Forelimb muscle (tissue), 1 donor: ENCODE measurements around the gene HOOK2. TPM values are rescaled to one million over a fixed set of nuclear protein-coding genes. Genes with fewer than 3 reads are reported as not detected.

Experiments used
- DNase-seq: peaks from one replicate; pipeline ENCODE4 v3.0.0-alpha.2; 2013; ENCODE audit warnings: low read depth
- polyA plus RNA-seq: library from polyadenylated mRNA; unstranded; fragments of 120-200 nt; gene quantifications from one replicate; pipeline ENCODE4 v1.2.1, GENCODE V29; 2013; ENCODE audit not compliant: insufficient read length

The HOOK2 gene
- polyA plus RNA-seq, 1 donor, result 30.9 TPM

GRCh38 chr19:12793290-12794195 lies 18.2 kb upstream of the HOOK2 start:
- no peak for DNase-seq

GRCh38 chr19:12792853-12793289 lies 17.5 kb upstream of the HOOK2 start:
- no peak for DNase-seq

- DNase-seq, result no peak
Measured at GRCh38 chr19:12792051-12792852, 16.9 kb upstream of the HOOK2 start.

- DNase-seq, result no peak
Measured at GRCh38 chr19:12791345-12792050, 16.1 kb upstream of the HOOK2 start, which contains the start of gene JUNB. Gene JUNB (plus strand): TSS chr19:12791486. CDS start chr19:12791772, 286 bp downstream.

GRCh38 chr19:12790628-12791344 lies 15.4 kb upstream of the HOOK2 start:
- DNase-seq, result no peak

- no peak for DNase-seq
Measured at GRCh38 chr19:12789904-12790619, 14.7 kb upstream of the HOOK2 start.

- no peak for DNase-seq
Measured at GRCh38 chr19:12789098-12789903, 13.9 kb upstream of the HOOK2 start.

- DNase-seq, result no peak
Measured at GRCh38 chr19:12788682-12789097, 13.3 kb upstream of the HOOK2 start.

GRCh38 chr19:12788042-12788681 lies 12.8 kb upstream of the HOOK2 start:
- no peak for DNase-seq

GRCh38 chr19:12787458-12787857 lies 12.1 kb upstream of the HOOK2 start:
- no peak for DNase-seq

- DNase-seq, result no peak
Measured at GRCh38 chr19:12786952-12787351, 11.6 kb upstream of the HOOK2 start.

- no peak for DNase-seq
Measured at GRCh38 chr19:12786141-12786870, 11.0 kb upstream of the HOOK2 start.

GRCh38 chr19:12785431-12786031 lies 10.2 kb upstream of the HOOK2 start:
- DNase-seq, result no peak

GRCh38 chr19:12784871-12785430 lies 9.6 kb upstream of the HOOK2 start:
- DNase-seq, result no peak

- no peak for DNase-seq
Measured at GRCh38 chr19:12784394-12784870, 9.1 kb upstream of the HOOK2 start.

- DNase-seq, result no peak
Measured at GRCh38 chr19:12783849-12784393, 8.6 kb upstream of the HOOK2 start.

- no peak for DNase-seq
Measured at GRCh38 chr19:12783291-12783848, 8.0 kb upstream of the HOOK2 start.
